H1 (cell line): ENCODE results near the gene CASZ1. TPM values are rescaled to one million over a fixed set of nuclear protein-coding genes. Genes with fewer than 3 reads are reported as not detected.

Experiments used
- BCL11A ChIP-seq, 2 experiments: IDR thresholded peaks; one replicate each; pipeline ENCODE4 v1.6.1; 2011; ENCODE audit warnings: low read depth in 2 of 2, low read length in 2 of 2, mild to moderate bottlenecking in 2 of 2
- EZH2 ChIP-seq: fragments of 200-600 bp; sonication (generic); IDR thresholded peaks from 2 replicates; pipeline ENCODE4 v1.7.1; 2012; ENCODE audit warnings: low read depth, mild to moderate bottlenecking, moderate library complexity, low read length, inconsistent platforms; ENCODE audit not compliant: severe bottlenecking
- KDM1A ChIP-seq: fragments of 200-600, 300-600 bp; sonication (generic); IDR thresholded peaks from 2 replicates; pipeline ENCODE4 v1.7.1; 2016; ENCODE audit warnings: mild to moderate bottlenecking, low read length, borderline replicate concordance
- KDM5A ChIP-seq: fragments of 200-600 bp; IDR thresholded peaks from 2 replicates; pipeline ENCODE4 v1.7.1; 2012; ENCODE audit warnings: mild to moderate bottlenecking, low read length, inconsistent platforms, mixed read lengths
- POLR2A ChIP-seq, 2 experiments: IDR thresholded peaks; 1 replicate in 1 of 2; 2 replicates in 1 of 2; pipeline ENCODE4 v1.6.1; 2011; ENCODE audit warnings: low read depth in 2 of 2, low read length in 2 of 2, mild to moderate bottlenecking in 2 of 2; ENCODE audit errors: control extremely low read depth in 1 of 2
- SIRT6 ChIP-seq: IDR thresholded peaks from one replicate; pipeline ENCODE4 v1.7.1; 2012; ENCODE audit warnings: low read length, inconsistent platforms
- SP2 ChIP-seq: IDR thresholded peaks from 2 replicates; pipeline ENCODE4 v1.6.1; 2012; ENCODE audit warnings: mild to moderate bottlenecking, low read length, inconsistent platforms
- SP4 ChIP-seq: IDR thresholded peaks from 2 replicates; pipeline ENCODE4 v1.6.1; 2012; ENCODE audit warnings: low read length, inconsistent platforms
- SRF ChIP-seq: IDR thresholded peaks from 2 replicates; pipeline ENCODE4 v1.6.1; 2011; ENCODE audit warnings: mild to moderate bottlenecking, low read depth, low read length, moderate library complexity
- TAF1 ChIP-seq: IDR thresholded peaks from 2 replicates; pipeline ENCODE4 v1.6.1; 2011; ENCODE audit warnings: mild to moderate bottlenecking, low read depth, low read length
- TBP ChIP-seq: IDR thresholded peaks from 2 replicates; pipeline ENCODE4 v1.6.1; 2011; ENCODE audit warnings: low read depth, low read length, improper control_type of control experiment
- TEAD4 ChIP-seq: IDR thresholded peaks from 2 replicates; pipeline ENCODE4 v1.6.1; 2012; ENCODE audit warnings: low read depth, low read length, inconsistent platforms, mixed read lengths
- polyA plus RNA-seq, 7 experiments: library from polyadenylated mRNA; depleted of rRNA in 3 of 7; stranded (reverse) in 5 of 7; unstranded in 2 of 7; fragments of >200 nt in 5 of 7; fragments of 200-250 nt in 2 of 7; gene quantifications; 1 replicate in 5 of 7; 2 replicates in 1 of 7; 4 replicates in 1 of 7; pipeline versions ENCODE4 v1.2.1 to v1.2.3, GENCODE V29; 2011 to 2013; ENCODE audit warnings: missing spikeins in 2 of 7, mixed read lengths in 2 of 7
- total RNA-seq: library from RNA; stranded (reverse); fragmentation: NEBNext Ultra II Directional; extraction: Animal tissue kit (Norgen Biotek cat#: 25700); gene quantifications from 2 replicates; pipeline ENCODE4 v1.2.1, GENCODE V29; 2021
- TF ChIP-seq, protein P1 (sequence below): fragments of 300-600 bp; sonication (generic); IDR thresholded peaks from 2 replicates; pipeline ENCODE4 v1.7.1; 2012; ENCODE audit warnings: low read length, moderate library complexity, mild to moderate bottlenecking, inconsistent platforms; ENCODE audit not compliant: insufficient replicate concordance

CASZ1 gene
- total and polyA plus RNA-seq, 2 of the 8 experiments (the other 6 are each of a cell fraction or from before 2014, with no cell fraction given), result 4.4 to 7.7 TPM

GRCh38 chr1:10843697-10844096, 47.3 kb upstream of the CASZ1 start (continued):
- TF ChIP-seq, protein P1, sequence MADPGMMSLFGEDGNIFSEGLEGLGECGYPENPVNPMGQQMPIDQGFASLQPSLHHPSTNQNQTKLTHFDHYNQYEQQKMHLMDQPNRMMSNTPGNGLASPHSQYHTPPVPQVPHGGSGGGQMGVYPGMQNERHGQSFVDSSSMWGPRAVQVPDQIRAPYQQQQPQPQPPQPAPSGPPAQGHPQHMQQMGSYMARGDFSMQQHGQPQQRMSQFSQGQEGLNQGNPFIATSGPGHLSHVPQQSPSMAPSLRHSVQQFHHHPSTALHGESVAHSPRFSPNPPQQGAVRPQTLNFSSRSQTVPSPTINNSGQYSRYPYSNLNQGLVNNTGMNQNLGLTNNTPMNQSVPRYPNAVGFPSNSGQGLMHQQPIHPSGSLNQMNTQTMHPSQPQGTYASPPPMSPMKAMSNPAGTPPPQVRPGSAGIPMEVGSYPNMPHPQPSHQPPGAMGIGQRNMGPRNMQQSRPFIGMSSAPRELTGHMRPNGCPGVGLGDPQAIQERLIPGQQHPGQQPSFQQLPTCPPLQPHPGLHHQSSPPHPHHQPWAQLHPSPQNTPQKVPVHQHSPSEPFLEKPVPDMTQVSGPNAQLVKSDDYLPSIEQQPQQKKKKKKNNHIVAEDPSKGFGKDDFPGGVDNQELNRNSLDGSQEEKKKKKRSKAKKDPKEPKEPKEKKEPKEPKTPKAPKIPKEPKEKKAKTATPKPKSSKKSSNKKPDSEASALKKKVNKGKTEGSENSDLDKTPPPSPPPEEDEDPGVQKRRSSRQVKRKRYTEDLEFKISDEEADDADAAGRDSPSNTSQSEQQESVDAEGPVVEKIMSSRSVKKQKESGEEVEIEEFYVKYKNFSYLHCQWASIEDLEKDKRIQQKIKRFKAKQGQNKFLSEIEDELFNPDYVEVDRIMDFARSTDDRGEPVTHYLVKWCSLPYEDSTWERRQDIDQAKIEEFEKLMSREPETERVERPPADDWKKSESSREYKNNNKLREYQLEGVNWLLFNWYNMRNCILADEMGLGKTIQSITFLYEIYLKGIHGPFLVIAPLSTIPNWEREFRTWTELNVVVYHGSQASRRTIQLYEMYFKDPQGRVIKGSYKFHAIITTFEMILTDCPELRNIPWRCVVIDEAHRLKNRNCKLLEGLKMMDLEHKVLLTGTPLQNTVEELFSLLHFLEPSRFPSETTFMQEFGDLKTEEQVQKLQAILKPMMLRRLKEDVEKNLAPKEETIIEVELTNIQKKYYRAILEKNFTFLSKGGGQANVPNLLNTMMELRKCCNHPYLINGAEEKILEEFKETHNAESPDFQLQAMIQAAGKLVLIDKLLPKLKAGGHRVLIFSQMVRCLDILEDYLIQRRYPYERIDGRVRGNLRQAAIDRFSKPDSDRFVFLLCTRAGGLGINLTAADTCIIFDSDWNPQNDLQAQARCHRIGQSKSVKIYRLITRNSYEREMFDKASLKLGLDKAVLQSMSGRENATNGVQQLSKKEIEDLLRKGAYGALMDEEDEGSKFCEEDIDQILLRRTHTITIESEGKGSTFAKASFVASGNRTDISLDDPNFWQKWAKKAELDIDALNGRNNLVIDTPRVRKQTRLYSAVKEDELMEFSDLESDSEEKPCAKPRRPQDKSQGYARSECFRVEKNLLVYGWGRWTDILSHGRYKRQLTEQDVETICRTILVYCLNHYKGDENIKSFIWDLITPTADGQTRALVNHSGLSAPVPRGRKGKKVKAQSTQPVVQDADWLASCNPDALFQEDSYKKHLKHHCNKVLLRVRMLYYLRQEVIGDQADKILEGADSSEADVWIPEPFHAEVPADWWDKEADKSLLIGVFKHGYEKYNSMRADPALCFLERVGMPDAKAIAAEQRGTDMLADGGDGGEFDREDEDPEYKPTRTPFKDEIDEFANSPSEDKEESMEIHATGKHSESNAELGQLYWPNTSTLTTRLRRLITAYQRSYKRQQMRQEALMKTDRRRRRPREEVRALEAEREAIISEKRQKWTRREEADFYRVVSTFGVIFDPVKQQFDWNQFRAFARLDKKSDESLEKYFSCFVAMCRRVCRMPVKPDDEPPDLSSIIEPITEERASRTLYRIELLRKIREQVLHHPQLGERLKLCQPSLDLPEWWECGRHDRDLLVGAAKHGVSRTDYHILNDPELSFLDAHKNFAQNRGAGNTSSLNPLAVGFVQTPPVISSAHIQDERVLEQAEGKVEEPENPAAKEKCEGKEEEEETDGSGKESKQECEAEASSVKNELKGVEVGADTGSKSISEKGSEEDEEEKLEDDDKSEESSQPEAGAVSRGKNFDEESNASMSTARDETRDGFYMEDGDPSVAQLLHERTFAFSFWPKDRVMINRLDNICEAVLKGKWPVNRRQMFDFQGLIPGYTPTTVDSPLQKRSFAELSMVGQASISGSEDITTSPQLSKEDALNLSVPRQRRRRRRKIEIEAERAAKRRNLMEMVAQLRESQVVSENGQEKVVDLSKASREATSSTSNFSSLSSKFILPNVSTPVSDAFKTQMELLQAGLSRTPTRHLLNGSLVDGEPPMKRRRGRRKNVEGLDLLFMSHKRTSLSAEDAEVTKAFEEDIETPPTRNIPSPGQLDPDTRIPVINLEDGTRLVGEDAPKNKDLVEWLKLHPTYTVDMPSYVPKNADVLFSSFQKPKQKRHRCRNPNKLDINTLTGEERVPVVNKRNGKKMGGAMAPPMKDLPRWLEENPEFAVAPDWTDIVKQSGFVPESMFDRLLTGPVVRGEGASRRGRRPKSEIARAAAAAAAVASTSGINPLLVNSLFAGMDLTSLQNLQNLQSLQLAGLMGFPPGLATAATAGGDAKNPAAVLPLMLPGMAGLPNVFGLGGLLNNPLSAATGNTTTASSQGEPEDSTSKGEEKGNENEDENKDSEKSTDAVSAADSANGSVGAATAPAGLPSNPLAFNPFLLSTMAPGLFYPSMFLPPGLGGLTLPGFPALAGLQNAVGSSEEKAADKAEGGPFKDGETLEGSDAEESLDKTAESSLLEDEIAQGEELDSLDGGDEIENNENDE, result no peak
- no peak for TF ChIP-seq BCL11A (IDR thresholded peaks at IDR 0.05; ENCODE audit: low read depth in 2 of 2, low read length in 2 of 2)
- no peak for TF ChIP-seq TAF1
- TF ChIP-seq POLR2A (IDR thresholded peaks at IDR 0.05; ENCODE audit: control extremely low read depth in 1 of 2, low read depth in 2 of 2, low read length in 2 of 2), result no peak
- no peak for TF ChIP-seq SRF
- no peak for TF ChIP-seq KDM5A
- no peak for TF ChIP-seq TBP
- TF ChIP-seq SIRT6, result no peak
- no peak for TF ChIP-seq EZH2
- no peak for TF ChIP-seq SP4
- no peak for TF ChIP-seq TEAD4
- no peak for TF ChIP-seq SP2
- no peak for TF ChIP-seq KDM1A
